K562 (cell line): Measurements from ENCODE around the gene KRTAP5-6. TPM values are rescaled to one million over a fixed set of nuclear protein-coding genes. Genes with fewer than 3 reads are reported as not detected.

Experiments used
- ATAC-seq: fragments of 200-7000 bp; cut with Tn5 transposase; 3 replicates; pipeline ENCODE4 v1.9.1; 2020; ENCODE audit warnings: moderate library complexity
- BruUV-seq: library from RNA; stranded (reverse); fragments of 400-500 nt; replicated peaks from 2 replicates; lab custom pipeline; 2021; lab: Mats Ljungman, UMichigan
- CTCF ChIA-PET: fragments of 300-600 bp; formaldehyde crosslinking; extraction: SDS; loops from one replicate; lab custom pipeline; 2021; ENCODE audit warnings: low intra/inter-chr PET ratio; lab: Yijun Ruan, JAX
- POLR2A ChIA-PET: fragments of 300-600, 350-650 bp; sonication (Branson Sonifier 250); formaldehyde crosslinking; extraction: SDS; loops from one replicate; lab custom pipeline; 2021; ENCODE audit warnings: antibody characterized with exemption, inconsistent platforms; lab: Yijun Ruan, JAX
- DNase-seq, 4 experiments: peaks; one replicate each; pipeline versions ENCODE4 v3.0.0 to v3.0.0-alpha.2; 2011 to 2018; ENCODE audit warnings: low spot score in 3 of 4, mixed read lengths in 3 of 4; ENCODE audit errors: extremely low read depth in 1 of 4
- FAIRE-seq: peaks from 2 replicates; lab custom pipeline; 2011; peaks lifted over from hg19 to GRCh38; lab: Jason Lieb, UNC
- H2AFZ ChIP-seq: 2 replicates; pipeline ENCODE4 v1.6.0; 2011; ENCODE audit warnings: low read depth, low read length, control low read depth, inconsistent platforms
- H3K27ac ChIP-seq: fragments of 200-600 bp; 3 replicates; pipeline ENCODE4 v1.8.0; 2011; ENCODE audit warnings: low read depth, mild to moderate bottlenecking, control low read depth, inconsistent platforms, low read length, moderate library complexity, mixed read lengths; ENCODE audit errors: extremely low read depth
- H3K27me3 ChIP-seq, 2 experiments: fragments of 300-600 bp in 1 of 2; 2 replicates in 1 of 2; 3 replicates in 1 of 2; pipeline versions ENCODE4 v1.6.0 to v1.8.0; 2011; ENCODE audit warnings: inconsistent platforms in 2 of 2, low read length in 2 of 2, mild to moderate bottlenecking in 1 of 2, mixed read lengths in 1 of 2, moderate library complexity in 1 of 2; ENCODE audit not compliant: control insufficient read depth in 2 of 2, insufficient read depth in 2 of 2
- H3K36me3 ChIP-seq: fragments of 300-600 bp; 3 replicates; pipeline ENCODE4 v1.8.0; 2011; ENCODE audit warnings: mild to moderate bottlenecking, low read length, inconsistent platforms; ENCODE audit not compliant: control insufficient read depth, insufficient read depth
- H3K4me1 ChIP-seq, 2 experiments: fragments of 200-600 bp in 1 of 2; replicated peaks in 1 of 2; 2 replicates in 1 of 2; 3 replicates in 1 of 2; pipeline versions ENCODE4 v1.5.1 to v1.8.0; 2011; ENCODE audit warnings: inconsistent platforms in 2 of 2, low read length in 2 of 2, mild to moderate bottlenecking in 1 of 2, mixed read lengths in 1 of 2, moderate library complexity in 1 of 2; ENCODE audit not compliant: control insufficient read depth in 2 of 2, insufficient read depth in 2 of 2
- H3K4me2 ChIP-seq: 2 replicates; pipeline ENCODE4 v1.6.1; 2011; ENCODE audit warnings: low read length, control low read depth, inconsistent platforms, mixed read lengths; ENCODE audit not compliant: insufficient read depth
- H3K4me3 ChIP-seq: fragments of 200-600 bp; sonication (generic), shearing (Covaris generic); 2 replicates; pipeline ENCODE4 v1.5.1; 2016; ENCODE audit warnings: control low read depth, inconsistent platforms
- H3K79me2 ChIP-seq: fragments of 200-600 bp; 3 replicates; pipeline ENCODE4 v1.8.0; 2011; ENCODE audit warnings: low read length, inconsistent platforms; ENCODE audit not compliant: control insufficient read depth, insufficient read depth
- H3K9ac ChIP-seq, 2 experiments: 2 replicates each; pipeline versions ENCODE4 v1.6.0 to v1.6.1; 2011; ENCODE audit warnings: low read depth in 2 of 2, low read length in 2 of 2, control low read depth in 1 of 2, inconsistent platforms in 1 of 2, mild to moderate bottlenecking in 1 of 2, mixed read lengths in 1 of 2; ENCODE audit not compliant: insufficient read depth in 1 of 2
- H3K9me1 ChIP-seq: one replicate; pipeline ENCODE4 v1.6.0; 2011; ENCODE audit warnings: inconsistent platforms, mild to moderate bottlenecking, low read length, moderate library complexity; ENCODE audit not compliant: control insufficient read depth, insufficient read depth
- H3K9me3 ChIP-seq: replicated peaks from 2 replicates; pipeline ENCODE4 v1.5.1; 2011; ENCODE audit warnings: low read depth, low read length, inconsistent platforms; ENCODE audit not compliant: control insufficient read depth, insufficient read depth
- H4K20me1 ChIP-seq: replicated peaks from 2 replicates; pipeline ENCODE4 v1.6.1; 2011; ENCODE audit warnings: low read length, inconsistent platforms, mixed read lengths; ENCODE audit not compliant: control insufficient read depth, insufficient read depth
- MAFK ChIP-seq: IDR thresholded peaks from 2 replicates; pipeline ENCODE4 v1.6.1; 2011; ENCODE audit warnings: low read length, improper control_type of control experiment
- TEAD2 ChIP-seq: fragments of 450-650 bp; IDR thresholded peaks from 2 replicates; pipeline ENCODE4 v1.6.1; 2016; ENCODE audit warnings: missing genetic modification characterization, control low read depth, missing compliant biosample characterization
- ZFP1 ChIP-seq: fragments of 450-650 bp; formaldehyde crosslinking; IDR thresholded peaks from 2 replicates; pipeline ENCODE4 v1.4.0; 2020; ENCODE audit warnings: mild to moderate bottlenecking, mixed read lengths
- WGBS: fragments of 100-300 bp; shearing (Covaris generic); methylation state at CpG from one replicate; pipeline ENCODE4 v1.1.6; 2016; ENCODE audit warnings: low coverage, mixed read lengths; ENCODE audit not compliant: insufficient coverage; ENCODE audit errors: missing lambda C conversion rate; 5-methylcytosine and 5-hydroxymethylcytosine counted together
- in situ Hi-C: fragments of 300-500 bp; cut with MboI; formaldehyde crosslinking; loops from 4 replicates; pipeline ENCODE4 v1.15.0; 2018; ENCODE audit warnings: inconsistent platforms, mixed read lengths
- intact Hi-C: fragments of 100-400 bp; cut with micrococcal nuclease; formaldehyde crosslinking; loops from 2 replicates; pipeline ENCODE4 v1.14.2; 2022
- polyA plus RNA-seq, 8 experiments: library from polyadenylated mRNA; depleted of rRNA in 4 of 8; stranded (reverse) in 5 of 8; unstranded in 3 of 8; fragments of >200 nt; fragmentation: Nextera tagmentation in 2 of 8; fragmentation: Illumina TruSeq in 1 of 8; extraction: Ambion mirVana in 2 of 8; extraction: Trizol in 1 of 8; gene quantifications; 2 replicates each; pipeline versions ENCODE4 v1.2.1 to v1.2.3, GENCODE V29; 2011 to 2014; ENCODE audit warnings: inconsistent platforms in 1 of 8, missing spikeins in 1 of 8
- total RNA-seq, 7 experiments: library from RNA; depleted of rRNA in 6 of 7; stranded (reverse); fragments of >200 nt in 6 of 7; fragmentation: Illumina TruSeq in 2 of 7; extraction: Trizol in 2 of 7; gene quantifications; 2 replicates each; pipeline versions ENCODE4 v1.2.1 to v1.2.3, GENCODE V29; 2011 to 2021; ENCODE audit warnings: low replicate concordance in 1 of 7

Gene KRTAP5-6
- total and polyA plus RNA-seq, 9 of the 15 experiments (the other 6 are each of a cell fraction or from before 2014, with no cell fraction given) = not detected

DNA sequence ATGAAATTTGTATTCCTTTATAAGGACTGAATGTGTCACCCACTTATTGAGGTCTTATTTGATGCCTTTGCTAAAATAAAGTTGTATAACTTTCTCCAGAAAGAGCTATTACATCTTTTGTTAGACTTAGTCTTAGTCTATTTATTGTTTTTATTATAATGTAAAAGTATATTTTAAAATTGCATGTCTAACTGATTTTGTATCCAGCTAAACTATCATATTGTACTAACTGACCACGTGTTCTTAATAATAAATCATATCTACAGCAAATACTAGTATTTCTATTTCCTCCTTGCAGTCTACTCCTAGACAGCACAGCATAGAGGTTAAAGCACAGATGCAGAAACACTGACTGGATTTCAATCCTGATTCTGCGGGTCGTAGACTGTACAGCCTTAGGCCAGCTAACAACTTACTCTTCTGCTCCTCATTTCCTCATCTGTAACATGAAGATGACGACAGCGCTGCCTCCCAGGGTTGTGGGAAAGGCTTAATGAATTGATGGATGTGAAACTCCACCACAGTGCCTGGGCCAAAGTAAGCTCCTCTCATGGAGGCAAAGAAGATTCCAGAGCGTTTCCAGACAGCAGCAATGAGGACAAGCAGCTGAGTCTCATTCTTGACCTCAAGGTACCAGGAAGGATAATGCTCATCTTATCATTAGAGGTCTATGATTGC, 40.2 kb downstream of the KRTAP5-6 start:
- 5% methylated on average over 6 of the region's 6 CpGs for WGBS
- Histone ChIP-seq H3K79me2 (no peaks in the 10 kb centered on the region), H2AFZ (no peak overlapping the region), H4K20me1 (no peaks in the 10 kb centered on the region), H3K9me1 (no peaks in the 10 kb centered on the region), H3K4me2 (no peak overlapping the region), H3K4me1 (no peaks in the 10 kb centered on the region), H3K9me3 (0 out of 2 replicates have a peak, but pooled peaks cover 1% of the 10 kb centered on the region), H3K9ac (no peak overlapping the region), H3K27me3 (peaks cover 5 to 51% of the 10 kb centered on the region in 2 experiments; a peak in 3 of 5 replicates), H3K27ac (no peak overlapping the region), H3K36me3 (no peaks in the 10 kb centered on the region), H3K4me3 (no peak overlapping the region)
- ATAC-seq (no peak), FAIRE-seq (no peak), DNase-seq (no peak)
- no TSS peak for BruUV-seq
- TF ChIP-seq MAFK (no peak), ZFP1 (CRISPR knock-in tag) (peak; percentile 80; the same call in 1 of the 2 replicates)
- intact Hi-C loops (no loop called here), in situ Hi-C loops (no loop called here)
- CTCF ChIA-PET = interaction anchor here (0.6 kb wide), 1 partner anchor 44 kb away, joined by 4 read pairs; no protein-coding TSS in a partner anchor
- POLR2A ChIA-PET = interaction anchor here (1.2 kb wide), 1 partner anchor 9 kb away, joined by 4 read pairs; no protein-coding TSS in a partner anchor

DNA sequence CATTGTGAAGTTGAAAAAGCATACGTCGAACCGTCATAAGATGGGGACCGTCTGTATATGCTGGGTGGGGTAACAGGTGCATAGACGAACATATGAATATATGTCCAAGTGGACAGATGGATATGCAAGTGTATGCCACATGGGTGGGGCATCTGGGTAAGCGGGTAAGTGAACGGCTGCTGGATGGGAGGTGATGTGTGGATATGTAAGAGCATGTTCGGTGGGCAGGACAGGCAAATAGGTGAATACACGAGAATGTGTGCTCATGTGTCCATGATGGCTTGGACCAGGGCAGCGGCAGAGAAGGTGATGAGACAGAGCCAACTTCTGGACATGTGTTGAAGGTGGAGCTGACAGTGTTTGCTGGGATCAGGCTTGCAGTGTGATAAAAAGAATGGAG, 41.4 kb downstream of the KRTAP5-6 start:
- 1% methylated on average over 10 of the region's 10 CpGs for WGBS
- Histone ChIP-seq H3K9ac (no peak overlapping the region), H3K79me2 (no peaks in the 10 kb centered on the region), H3K27ac (no peak overlapping the region), H3K4me3 (no peak overlapping the region), H2AFZ (no peak overlapping the region), H3K9me3 (0 out of 2 replicates have a peak, but pooled peaks cover 1% of the 10 kb centered on the region), H3K4me2 (no peak overlapping the region), H3K27me3 (peaks cover 5 to 45% of the 10 kb centered on the region in 2 experiments; a peak in 3 of 5 replicates), H4K20me1 (no peaks in the 10 kb centered on the region), H3K9me1 (no peaks in the 10 kb centered on the region), H3K4me1 (no peaks in the 10 kb centered on the region), H3K36me3 (no peaks in the 10 kb centered on the region)
- intact Hi-C loops (no loop called here), in situ Hi-C loops (no loop called here)
- no peak for TF ChIP-seq TEAD2 (tag)
- POLR2A ChIA-PET = interaction anchor here (1.2 kb wide), 1 partner anchor 10 kb away, joined by 4 read pairs; no protein-coding TSS in a partner anchor
- no peak for FAIRE-seq
- no peak for DNase-seq
- CTCF ChIA-PET = no interaction called here
- BruUV-seq = no TSS peak
- no peak for ATAC-seq
